DOHH2 (cell line): Measurements from ENCODE around the gene HSPH1.

Experiments
- CTCF ChIP-seq: fragments of 200-600 bp; sonication (generic); IDR thresholded peaks from one replicate; pipeline ENCODE4 v1.5.1; 2014; ENCODE audit warnings: antibody characterized with exemption, mild to moderate bottlenecking, low read depth, low read length; ENCODE audit not compliant: poor library complexity, severe bottlenecking
- EZH2phosphoT487 ChIP-seq: fragments of 200-600 bp; sonication (generic); IDR thresholded peaks from 2 replicates; pipeline ENCODE4 v1.6.1; 2017; ENCODE audit warnings: borderline replicate concordance, mild to moderate bottlenecking, antibody characterized with exemption, low read length, moderate library complexity, mixed read lengths

- no peak for TF ChIP-seq CTCF
- no peak for TF ChIP-seq EZH2phosphoT487
Measured at GRCh38 chr13:31101472-31102170, 60.1 kb downstream of the HSPH1 start.
